ENCODE measurements around the gene MCOLN3. TPM values are rescaled to one million over a fixed set of nuclear protein-coding genes. Genes with fewer than 3 reads are reported as not detected.
"Not testable (repeated sequence)": the region's sequence is repeated elsewhere in the genome, so short reads cannot be mapped to it uniquely, and the experiment has no call there.

Gene MCOLN3
- total RNA-seq, 1 experiment from 2014 or later, result 1.4 TPM

DNA sequence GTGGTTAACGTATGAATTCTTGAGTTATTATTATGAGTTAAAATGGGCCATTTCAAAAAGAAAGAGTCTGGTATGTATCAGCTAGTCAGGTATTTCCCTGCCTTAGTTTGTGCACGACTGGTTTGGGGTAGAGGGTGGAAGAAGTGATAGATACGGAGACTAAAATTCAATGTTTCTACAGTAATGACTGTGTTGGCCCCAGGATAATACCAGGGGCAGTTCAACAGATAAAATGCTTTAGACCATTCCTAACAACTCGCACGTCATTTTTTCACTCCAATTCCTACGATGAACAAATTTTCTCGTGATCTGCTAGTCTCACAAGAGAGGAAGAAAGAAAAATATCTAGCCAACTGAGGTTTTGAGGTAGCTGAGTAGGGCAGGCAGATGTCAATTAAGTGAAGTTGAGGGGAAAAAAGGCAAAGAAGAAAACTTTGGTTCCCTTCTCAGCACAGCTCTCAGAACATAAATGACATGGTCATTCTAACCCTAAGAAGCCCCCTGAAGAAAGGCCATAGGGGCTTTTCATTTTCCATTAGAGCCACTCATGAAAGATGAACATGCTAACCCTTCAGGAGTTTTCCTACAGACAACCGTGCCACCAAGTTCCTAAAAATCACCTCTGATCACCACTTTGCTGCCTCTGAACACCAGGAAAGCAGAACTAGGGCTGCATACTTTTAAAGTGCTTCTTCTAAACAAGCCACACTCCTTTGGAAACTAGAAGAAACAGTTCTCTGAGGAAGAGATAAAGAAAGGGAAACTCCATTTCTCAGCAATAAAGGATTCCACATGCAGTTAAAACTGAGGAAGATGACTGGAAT lies 57.0 kb downstream of the MCOLN3 start:
- no peak for DNase-seq (ENCODE audit: low spot score)

DNA sequence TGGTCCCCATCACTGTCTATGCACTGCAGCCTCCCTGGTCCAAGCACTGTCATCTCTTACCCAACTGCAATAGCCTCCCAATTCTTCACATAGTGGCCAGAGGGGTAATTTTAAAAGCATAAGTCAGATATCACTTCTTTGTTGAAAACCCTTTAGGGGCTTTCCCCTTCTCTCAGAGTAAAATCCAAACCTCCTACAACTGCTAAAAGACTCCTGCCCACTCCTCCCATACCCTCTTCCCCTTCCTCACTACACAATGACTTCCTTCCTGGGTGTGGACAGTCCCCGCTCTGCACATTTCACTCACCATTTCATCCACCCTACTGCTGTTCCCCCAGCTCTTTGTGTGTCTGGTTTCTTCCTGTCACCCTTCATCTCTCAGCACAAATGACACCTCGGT lies 59.7 kb downstream of the MCOLN3 start:
- no peak for DNase-seq (ENCODE audit: low spot score)

DNA sequence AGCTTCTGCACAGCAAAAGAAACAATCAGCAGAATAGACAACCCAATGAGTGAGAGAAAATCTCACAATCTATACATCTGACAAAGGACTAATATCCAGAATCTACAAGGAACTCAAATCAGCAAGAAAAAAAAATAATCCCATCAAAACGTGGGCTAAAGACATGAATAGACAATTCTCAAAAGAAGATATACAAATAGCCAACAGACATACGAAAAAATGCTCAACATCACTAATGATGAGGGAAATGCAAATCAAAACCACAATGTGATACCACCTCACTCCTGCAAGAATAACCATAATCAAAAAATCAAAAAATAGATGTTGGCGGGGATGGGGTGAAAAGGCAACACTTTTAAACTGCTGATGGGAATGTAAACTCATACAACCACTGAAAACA lies 61.7 kb downstream of the MCOLN3 start:
- not testable (repeated sequence) for DNase-seq (ENCODE audit: low spot score)

DNA sequence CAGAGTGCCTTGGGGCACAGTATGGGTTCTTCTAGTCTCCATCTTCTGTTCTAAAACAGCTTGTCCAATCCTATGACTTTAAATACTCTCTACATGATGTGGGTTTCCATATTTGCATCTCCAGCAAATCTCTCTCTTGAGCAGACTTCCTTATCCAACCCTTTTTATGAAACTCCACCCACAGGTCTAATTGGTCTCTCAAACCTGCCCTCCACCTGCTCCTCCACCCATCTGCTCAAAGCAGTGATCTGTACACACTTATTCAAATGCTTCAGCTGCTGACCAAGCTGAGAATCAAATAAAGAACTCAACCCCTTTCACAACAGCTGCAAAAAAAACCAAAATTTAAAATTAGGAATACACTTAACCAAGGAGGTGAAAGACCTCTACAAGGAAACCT lies 62.9 kb downstream of the MCOLN3 start:
- DNase-seq (ENCODE audit: low spot score), result no peak

DNA sequence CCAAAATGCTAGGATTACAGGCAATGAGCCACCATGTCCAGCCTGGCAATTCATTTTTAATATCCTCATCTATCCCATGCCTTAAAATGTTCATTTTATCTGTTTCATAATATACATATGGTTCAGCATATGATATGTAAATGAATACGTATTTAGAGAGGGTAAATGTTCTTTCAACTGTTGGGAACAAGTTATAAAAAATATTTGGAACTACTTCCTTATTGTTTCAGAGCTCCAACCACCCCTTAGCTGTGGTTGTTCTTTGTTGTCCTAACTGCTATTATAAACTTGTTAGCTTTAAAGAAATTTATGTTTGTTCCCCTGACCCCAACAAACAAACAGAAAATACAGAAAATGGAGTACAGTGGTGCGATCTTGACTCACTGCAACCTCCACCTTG lies 65.9 kb downstream of the MCOLN3 start:
- DNase-seq (ENCODE audit: low spot score), result no peak

DNA sequence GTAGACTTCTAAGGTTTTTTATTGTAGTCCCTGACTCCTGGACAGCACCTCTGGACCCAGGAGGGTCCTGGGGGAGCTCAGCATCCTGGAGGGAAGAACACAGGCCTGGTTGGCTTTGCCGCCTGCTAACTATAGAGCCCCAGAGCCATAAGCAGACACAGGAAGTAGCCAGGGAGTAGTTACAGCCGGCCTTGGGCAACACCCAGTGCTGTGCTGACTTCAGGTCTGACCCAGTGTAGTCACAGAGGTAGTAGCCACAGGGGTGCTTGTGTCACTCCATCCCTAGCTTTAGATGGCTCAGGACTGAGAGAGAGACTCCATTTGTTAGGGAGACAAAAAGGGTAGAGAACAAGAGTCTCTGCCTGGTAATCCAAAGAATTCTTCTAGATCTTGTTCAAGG lies 73.3 kb downstream of the MCOLN3 start:
- DNase-seq (ENCODE audit: low spot score), result no peak

DNA sequence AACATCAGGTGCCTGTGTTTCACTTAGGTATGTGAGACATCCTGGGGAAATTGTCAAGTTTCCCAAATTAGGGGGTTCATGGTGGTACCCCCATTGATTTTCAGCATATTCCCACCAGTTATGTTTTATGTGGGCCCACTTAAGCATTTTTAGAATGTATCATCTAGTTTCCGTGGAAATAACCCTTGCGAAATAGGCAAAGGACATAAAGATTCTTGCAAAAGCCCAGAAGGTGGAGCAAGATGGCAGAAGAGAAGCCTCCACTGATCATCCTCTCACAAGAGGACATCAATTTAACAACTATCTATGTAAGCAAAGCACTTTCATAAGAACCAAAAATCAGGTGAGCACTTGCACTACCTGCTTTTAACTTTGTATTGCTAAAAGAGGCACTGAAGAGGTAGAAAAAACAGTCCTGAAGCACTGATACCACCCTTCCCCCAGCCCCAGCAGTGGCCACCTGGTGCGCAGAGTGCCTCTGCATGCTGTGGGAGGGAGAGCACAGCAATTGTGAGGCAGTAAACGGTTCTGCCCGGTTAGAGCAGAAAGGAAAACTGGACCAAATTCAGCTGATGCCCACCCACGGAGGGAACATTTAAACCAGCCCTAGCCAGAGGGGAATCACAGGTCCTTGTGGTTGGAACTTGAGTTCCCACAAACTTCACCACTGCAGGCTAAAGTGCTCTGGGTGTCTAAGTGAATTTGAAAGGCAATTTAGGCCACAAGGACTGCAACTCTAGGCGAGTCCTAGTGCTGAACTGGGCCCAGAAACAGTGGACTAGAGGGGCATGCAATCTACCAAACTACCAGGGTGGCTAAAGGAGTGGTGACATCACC lies 74.6 kb downstream of the MCOLN3 start:
- peak; percentile 19 for DNase-seq (ENCODE audit: low spot score)

DNA sequence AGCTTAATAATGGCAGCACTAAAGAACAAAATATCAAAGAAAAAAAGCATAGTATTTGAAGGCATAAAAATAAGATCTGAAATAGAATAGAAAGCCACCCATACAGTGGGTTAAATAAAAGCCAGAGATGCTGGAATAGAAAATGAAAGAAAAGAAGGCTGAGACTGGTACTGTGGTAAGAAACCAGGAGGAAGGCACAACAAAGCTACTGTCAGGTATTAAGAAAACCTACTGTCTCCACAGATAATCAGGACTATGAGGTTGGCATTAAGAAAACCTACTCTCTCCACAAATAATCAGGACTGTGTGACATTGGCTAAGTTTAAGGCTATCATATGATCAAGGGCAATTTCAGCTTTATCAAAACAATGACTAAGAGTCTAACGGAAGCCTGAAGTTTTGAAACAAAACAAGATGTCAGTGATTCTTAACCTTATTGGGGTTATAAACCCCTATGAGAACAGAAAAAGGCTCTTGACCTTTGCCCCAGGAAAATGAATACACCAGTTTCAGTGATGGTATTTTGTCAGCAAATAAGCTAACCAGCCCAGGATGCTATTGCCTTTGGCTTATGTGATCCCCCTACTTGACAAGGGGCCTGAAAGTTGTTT lies 75.8 kb downstream of the MCOLN3 start:
- DNase-seq (ENCODE audit: low spot score), result no peak

DNA sequence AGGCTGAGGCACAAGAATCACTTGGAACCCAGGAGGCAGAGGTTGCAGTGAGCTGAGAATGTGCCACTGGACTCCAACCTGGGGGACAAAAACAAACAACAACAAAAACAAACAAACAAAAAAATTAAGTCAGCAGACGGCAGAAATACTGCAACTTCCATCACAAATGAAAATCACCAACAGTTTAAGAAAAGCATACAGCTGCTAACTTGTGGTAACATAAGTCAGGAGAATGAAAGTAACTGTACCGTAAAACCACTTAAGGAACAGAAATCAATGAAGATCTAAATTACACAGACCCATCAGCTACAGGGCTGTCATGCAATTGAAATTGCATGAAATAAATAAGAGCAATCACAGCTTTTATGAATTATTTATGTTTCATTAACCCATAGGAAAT lies 76.3 kb downstream of the MCOLN3 start:
- no peak for DNase-seq (ENCODE audit: low spot score)

DNA sequence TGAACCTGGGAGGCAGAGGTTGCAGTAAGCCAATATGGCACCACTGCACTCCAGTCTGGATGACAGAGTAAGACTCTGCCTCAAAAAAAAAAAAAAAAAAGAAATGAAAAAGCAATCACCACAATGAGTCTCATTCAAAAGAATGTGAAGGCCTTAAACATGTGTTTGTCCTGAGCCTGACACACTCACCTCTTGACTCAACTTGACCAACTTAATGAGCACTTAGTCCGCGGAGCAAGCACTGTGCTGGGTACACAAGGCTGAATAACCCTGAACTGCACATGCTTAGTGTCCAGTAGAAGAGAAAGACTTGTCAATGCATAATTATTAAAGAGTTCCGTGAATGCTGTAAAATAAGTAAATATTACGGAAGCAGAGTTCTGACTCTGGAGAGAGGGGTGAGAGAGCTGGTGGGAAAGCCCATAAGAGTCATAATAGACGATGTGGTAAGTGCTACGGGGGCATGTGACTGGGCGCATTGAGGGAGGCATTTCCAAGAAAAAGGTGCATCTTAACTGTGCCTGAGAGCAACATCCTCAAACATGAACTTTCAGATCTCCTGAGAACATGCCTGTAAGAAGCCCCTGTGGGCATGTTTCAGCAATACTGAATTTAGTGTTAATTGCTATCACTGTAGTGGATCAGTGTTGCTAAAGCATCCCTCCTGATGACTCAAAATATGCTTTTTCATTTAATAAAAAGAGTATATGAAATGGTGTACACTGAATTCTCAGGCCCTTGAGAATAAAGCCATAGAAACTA lies 78.6 kb downstream of the MCOLN3 start:
- no peak for DNase-seq (ENCODE audit: low spot score)

DNA sequence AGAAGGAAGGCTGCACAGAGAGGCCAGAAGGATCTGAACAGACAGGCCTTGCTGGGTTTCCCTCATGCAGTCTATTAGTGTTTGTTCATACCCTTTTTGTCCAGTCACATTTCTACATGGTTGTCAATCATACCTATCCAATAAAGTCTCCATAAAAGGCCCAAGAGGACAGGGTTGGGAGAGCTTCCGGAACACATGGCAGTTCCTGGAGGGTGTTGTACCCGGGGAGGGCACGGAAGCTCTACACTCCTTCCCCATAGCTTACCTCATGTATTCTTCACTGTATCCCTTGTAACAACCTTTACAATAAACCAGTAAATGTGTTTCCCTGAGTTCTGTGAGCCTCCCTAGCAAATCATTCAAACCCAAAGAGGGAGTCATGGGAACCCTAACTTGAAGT lies 79.4 kb downstream of the MCOLN3 start:
- no peak for DNase-seq (ENCODE audit: low spot score)

DNA sequence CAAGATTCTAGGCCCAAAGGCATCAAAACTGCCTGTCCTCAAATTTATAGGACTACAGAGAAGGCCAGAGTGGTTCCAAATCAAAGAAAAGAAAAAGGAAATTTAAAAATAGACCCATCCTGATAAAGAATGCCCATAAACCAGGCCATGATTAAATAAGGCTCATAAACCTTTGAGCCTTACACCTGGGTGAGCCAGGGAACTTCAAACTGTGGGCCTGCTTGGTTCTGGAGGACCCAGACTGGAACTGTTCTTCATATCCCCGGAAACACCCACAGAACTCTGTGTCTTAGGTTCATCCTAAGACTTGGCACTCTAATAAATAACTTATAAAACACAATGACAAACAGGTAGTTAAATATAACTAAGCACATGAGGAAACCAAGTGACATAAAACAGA lies 80.2 kb downstream of the MCOLN3 start:
- DNase-seq (ENCODE audit: low spot score), result no peak

Other genes with a start within 250 kb of the MCOLN3 start
- gene LPAR3, start 155.3 kb downstream of the MCOLN3 start, total RNA-seq (2014; rRNA removed; shearing (Covaris generic)), result 0.27 TPM in 1 of 2 replicates, not detected in the other
- gene MCOLN2, start 51.4 kb downstream of the MCOLN3 start, total RNA-seq (2014; rRNA removed; shearing (Covaris generic)), result 2.3 and 2.6 TPM in 2 replicates
- 0.70 and 2.3 TPM in 2 replicates for gene SYDE2, start 152.5 kb upstream of the MCOLN3 start, total RNA-seq (2014; rRNA removed; shearing (Covaris generic))
- gene C1orf52, start 211.2 kb upstream of the MCOLN3 start, total RNA-seq (2014; rRNA removed; shearing (Covaris generic)), result 15.2 and 16.6 TPM in 2 replicates
- 13.1 and 19.8 TPM in 2 replicates for gene BCL10, start 228.1 kb upstream of the MCOLN3 start, total RNA-seq (2014; rRNA removed; shearing (Covaris generic))

All from H4 (cell line).